CD8-positive, alpha-beta memory T cell (primary cell): ENCODE results near the gene ENO2. TPM values are rescaled to one million over a fixed set of nuclear protein-coding genes. Genes with fewer than 3 reads are reported as not detected.
A peak's percentile ranks its signal among the peaks of the same experiment; 100 is the strongest.

Experiments used
- CTCF ChIA-PET: fragments of 350-600 bp; sonication (Branson Sonifier 250); formaldehyde crosslinking; loops from one replicate; lab custom pipeline; 2021; ENCODE audit warnings: antibody characterized with exemption; lab: Charles Lee
- POLR2A ChIA-PET: fragments of 350-600 bp; sonication (Branson Sonifier 250); formaldehyde crosslinking; loops from one replicate; lab custom pipeline; 2021; ENCODE audit warnings: antibody characterized with exemption; lab: Charles Lee
- DNase-seq, 5 donors: peaks; one replicate each; pipeline versions ENCODE4 v3.0.0 to v3.0.0-alpha.2; 2020 to 2022; ENCODE audit warnings: mixed read lengths in 1 of 5
- H3K27ac ChIP-seq: one replicate; pipeline ENCODE4 v1.7.0; 2013; ENCODE audit warnings: low read depth, mild to moderate bottlenecking, low read length, moderate library complexity
- H3K27me3 ChIP-seq: 2 replicates; pipeline ENCODE4 v1.7.0; 2013; ENCODE audit warnings: low read length, mild to moderate bottlenecking; ENCODE audit not compliant: insufficient read depth, poor library complexity, severe bottlenecking
- H3K36me3 ChIP-seq: 2 replicates; pipeline ENCODE4 v1.7.0; 2013; ENCODE audit warnings: mild to moderate bottlenecking, low read length, moderate library complexity; ENCODE audit not compliant: insufficient read depth
- H3K4me1 ChIP-seq: 2 replicates; pipeline ENCODE4 v1.7.0; 2013; ENCODE audit warnings: mild to moderate bottlenecking, low read length, moderate library complexity; ENCODE audit not compliant: insufficient read depth
- H3K4me3 ChIP-seq: 2 replicates; pipeline ENCODE4 v1.7.0; 2013; ENCODE audit warnings: mild to moderate bottlenecking, low read length
- H3K9me3 ChIP-seq: 2 replicates; pipeline ENCODE4 v1.7.0; 2013; ENCODE audit warnings: mild to moderate bottlenecking, low read length
- H3K27ac Mint-ChIP-seq, 8 donors: one replicate each; pipeline ENCODE4 v1.8.0; 2020 to 2021; ENCODE audit warnings: mixed read lengths in 8 of 8, mild to moderate bottlenecking in 6 of 8, inconsistent platforms in 3 of 8, moderate library complexity in 3 of 8
- H3K27me3 Mint-ChIP-seq, 2 donors: one replicate each; pipeline ENCODE4 v1.8.0; 2020 to 2021; ENCODE audit warnings: mixed read lengths in 2 of 2, mild to moderate bottlenecking in 1 of 2, moderate library complexity in 1 of 2
- H3K36me3 Mint-ChIP-seq, 3 donors: one replicate each; pipeline ENCODE4 v1.8.0; 2020 to 2021; ENCODE audit warnings: mixed read lengths in 3 of 3, inconsistent platforms in 1 of 3, mild to moderate bottlenecking in 1 of 3
- H3K4me1 Mint-ChIP-seq, 3 donors: one replicate each; pipeline ENCODE4 v1.8.0; 2020 to 2021; ENCODE audit warnings: mixed read lengths in 3 of 3, inconsistent platforms in 1 of 3, mild to moderate bottlenecking in 1 of 3
- H3K4me3 Mint-ChIP-seq, 7 donors: one replicate each; pipeline ENCODE4 v1.8.0; 2020 to 2021; ENCODE audit warnings: mixed read lengths in 7 of 7, mild to moderate bottlenecking in 6 of 7, moderate library complexity in 4 of 7, inconsistent platforms in 2 of 7
- H3K9me3 Mint-ChIP-seq, 5 donors: one replicate each; pipeline ENCODE4 v1.8.0; 2020 to 2022; ENCODE audit warnings: mixed read lengths in 5 of 5, mild to moderate bottlenecking in 3 of 5, moderate library complexity in 2 of 5, inconsistent platforms in 1 of 5
- polyA plus RNA-seq: library from polyadenylated mRNA; unstranded; fragments of 300-500 nt; fragmentation: Illumina TruSeq; gene quantifications from one replicate; pipeline ENCODE4 v1.2.3, GENCODE V29; 2021
- total RNA-seq, 2 experiments: library from RNA; stranded (reverse); gene quantifications; one replicate each; pipeline ENCODE4 v1.2.3, GENCODE V29; 2021

Gene ENO2
- total and polyA plus RNA-seq, 3 experiments from 2014 or later = 36.4 to 131 (median 125) TPM

GRCh38 chr12:6939191-6939540 lies 24.8 kb downstream of the ENO2 start:
- Histone ChIP-seq H3K27me3 (no peaks in the 10 kb centered on the region), H3K36me3 (no peaks in the 10 kb centered on the region), H3K27ac (no peak overlapping the region), H3K4me3 (no peak overlapping the region), H3K9me3 (no peaks in the 10 kb centered on the region), H3K4me1 (peaks cover 29% of the 10 kb centered on the region)
- Mint-ChIP-seq H3K27ac (peak overlapping the region; percentile 12 to 92 (median 87)), H3K4me3 (peak overlapping the region in 5 of 7 donors; percentile 33 to 79 (median 74)), H3K36me3 (peaks cover 0 to 41% (median 2%) of the 10 kb centered on the region in 3 donors), H3K4me1 (peaks cover 31 to 50% (median 41%) of the 10 kb centered on the region in 3 donors), H3K9me3 (no peaks in the 10 kb centered on the region), H3K27me3 (peaks cover 0 to 6% of the 10 kb centered on the region in 2 donors)
- ChIA-PET CTCF (interaction anchor here (1.2 to 22.6 kb wide), 9 partner anchors 11 to 70 kb away, joined by 3 to 815 read pairs (median 25); partner anchors contain the start of genes ATN1, ENO2, PTPN6 and SPSB2), POLR2A (interaction anchor here (1.9 kb wide), 1 partner anchor 20 kb away, joined by 5 read pairs; no protein-coding TSS in a partner anchor)
- no peak for DNase-seq

DNA sequence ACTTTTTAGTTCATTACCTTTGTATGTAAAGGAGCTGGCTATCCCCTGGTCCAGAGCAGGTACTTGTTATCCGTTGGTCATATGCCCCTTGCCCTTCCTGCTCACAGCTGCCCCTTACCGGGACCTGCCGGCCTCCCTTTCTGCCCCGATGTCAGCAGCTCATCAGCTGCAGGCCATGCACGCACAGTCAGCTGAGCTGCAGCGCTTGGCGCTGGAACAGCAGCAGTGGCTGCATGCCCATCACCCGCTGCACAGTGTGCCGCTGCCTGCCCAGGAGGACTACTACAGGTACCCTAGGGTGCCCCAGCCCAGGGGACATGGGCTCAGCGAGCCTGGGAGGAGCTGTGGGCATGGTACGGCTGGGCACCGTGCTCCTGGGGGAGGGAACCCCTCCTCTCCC lies 26.9 kb downstream of the ENO2 start:
- Mint-ChIP-seq H3K4me3 (no peak overlapping the region), H3K27me3 (peaks cover 0 to 6% of the 10 kb centered on the region in 2 donors), H3K4me1 (peaks cover 47 to 54% (median 54%) of the 10 kb centered on the region in 3 donors), H3K9me3 (no peaks in the 10 kb centered on the region), H3K36me3 (peaks cover 0 to 31% (median 0%) of the 10 kb centered on the region in 3 donors), H3K27ac (peak overlapping the region in 2 of 8 donors; percentile 62 to 68)
- Histone ChIP-seq H3K4me1 (peaks cover 40% of the 10 kb centered on the region), H3K27me3 (no peaks in the 10 kb centered on the region), H3K36me3 (no peaks in the 10 kb centered on the region), H3K9me3 (no peaks in the 10 kb centered on the region), H3K27ac (no peak overlapping the region), H3K4me3 (no peak overlapping the region)
- POLR2A ChIA-PET = interaction anchor here (1.0 to 1.7 kb wide), 2 partner anchors 24 to 28 kb away, joined by 3 to 4 read pairs; no protein-coding TSS in a partner anchor
- CTCF ChIA-PET = interaction anchor here (0.8 to 22.6 kb wide), 8 partner anchors 9 to 167 kb away, joined by 3 to 815 read pairs (median 18); partner anchors contain the start of genes ATN1, ENO2, LPCAT3 and PTPN6
- no peak for DNase-seq

DNA sequence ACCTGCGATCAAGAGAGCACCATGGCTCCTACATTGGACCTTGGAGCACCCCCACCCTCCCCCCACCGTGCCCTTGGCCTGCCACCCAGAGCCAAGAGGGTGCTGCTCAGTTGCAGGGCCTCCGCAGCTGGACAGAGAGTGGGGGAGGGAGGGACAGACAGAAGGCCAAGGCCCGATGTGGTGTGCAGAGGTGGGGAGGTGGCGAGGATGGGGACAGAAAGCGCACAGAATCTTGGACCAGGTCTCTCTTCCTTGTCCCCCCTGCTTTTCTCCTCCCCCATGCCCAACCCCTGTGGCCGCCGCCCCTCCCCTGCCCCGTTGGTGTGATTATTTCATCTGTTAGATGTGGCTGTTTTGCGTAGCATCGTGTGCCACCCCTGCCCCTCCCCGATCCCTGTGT lies 27.4 kb downstream of the ENO2 start:
- no peak overlapping the region for H3K4me3 ChIP-seq
- H3K27ac Mint-ChIP-seq = peak overlapping the region in 3 of 8 donors; percentile 21 to 100 (median 94)
- POLR2A ChIA-PET = interaction anchor here (1.0 to 1.7 kb wide), 2 partner anchors 23 to 27 kb away, joined by 3 to 4 read pairs; no protein-coding TSS in a partner anchor
- H3K4me1 Mint-ChIP-seq = peaks cover 47 to 54% (median 54%) of the 10 kb centered on the region in 3 donors
- no peaks in the 10 kb centered on the region for H3K9me3 Mint-ChIP-seq
- peaks cover 0 to 26% (median 0%) of the 10 kb centered on the region in 3 donors for H3K36me3 Mint-ChIP-seq
- no peaks in the 10 kb centered on the region for H3K9me3 ChIP-seq
- peaks cover 0 to 6% of the 10 kb centered on the region in 2 donors for H3K27me3 Mint-ChIP-seq
- no peaks in the 10 kb centered on the region for H3K27me3 ChIP-seq
- H3K4me1 ChIP-seq = peaks cover 42% of the 10 kb centered on the region
- H3K36me3 ChIP-seq = no peaks in the 10 kb centered on the region
- peak overlapping the region in 1 of 7 donors; percentile 9 for H3K4me3 Mint-ChIP-seq
- no peak for DNase-seq
- H3K27ac ChIP-seq = no peak overlapping the region
- CTCF ChIA-PET = interaction anchor here (0.8 to 22.6 kb wide), 6 partner anchors 9 to 76 kb away, joined by 3 to 815 read pairs (median 32); partner anchors contain the start of genes ATN1, LPCAT3, PTPN6 and SPSB2

DNA sequence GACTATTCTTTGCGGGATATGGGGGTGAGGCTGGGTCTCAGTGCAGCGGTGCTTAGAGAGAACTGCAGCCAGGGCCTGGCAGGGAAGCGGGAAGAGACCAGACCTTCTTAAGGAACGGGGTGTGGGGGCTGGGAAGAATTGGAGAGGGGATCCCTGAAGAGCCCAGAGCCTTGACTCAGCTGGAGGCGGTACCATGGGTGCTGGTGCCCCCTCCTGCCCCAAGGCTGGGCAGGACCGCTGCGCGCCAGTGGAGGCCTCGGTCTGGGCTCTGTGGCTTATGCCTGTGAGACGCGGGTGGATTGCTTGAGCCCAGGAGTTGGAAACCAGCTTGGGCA lies 27.9 kb downstream of the ENO2 start:
- no peaks in the 10 kb centered on the region for H3K9me3 ChIP-seq
- H3K4me1 Mint-ChIP-seq = peaks cover 49 to 57% (median 57%) of the 10 kb centered on the region in 3 donors
- H3K36me3 Mint-ChIP-seq = peaks cover 0 to 24% (median 0%) of the 10 kb centered on the region in 3 donors
- peak overlapping the region; percentile 96 for H3K27ac ChIP-seq
- ChIA-PET CTCF (interaction anchor here (1.9 to 22.6 kb wide), 4 partner anchors 16 to 70 kb away, joined by 6 to 815 read pairs (median 46); partner anchors contain the start of genes ATN1 and SPSB2), POLR2A (interaction anchor here (1.7 to 10.6 kb wide), 3 partner anchors 18 to 76 kb away, joined by 4 to 481 read pairs (median 21); partner anchors contain the start of gene LPCAT3)
- H3K9me3 Mint-ChIP-seq = no peaks in the 10 kb centered on the region
- H3K4me3 Mint-ChIP-seq = peak overlapping the region in 1 of 7 donors; percentile 28
- H3K27ac Mint-ChIP-seq = peak overlapping the region; percentile 82 to 100 (median 96)
- H3K36me3 ChIP-seq = no peaks in the 10 kb centered on the region
- H3K27me3 ChIP-seq = no peaks in the 10 kb centered on the region
- no peak overlapping the region for H3K4me3 ChIP-seq
- peak in 1 of 5 donors; percentile 58 for DNase-seq
- peaks cover 0 to 6% of the 10 kb centered on the region in 2 donors for H3K27me3 Mint-ChIP-seq
- H3K4me1 ChIP-seq = peaks cover 42% of the 10 kb centered on the region

- H3K27me3 Mint-ChIP-seq = peaks cover 0 to 6% of the 10 kb centered on the region in 2 donors
These were observed 29.0 kb downstream of the ENO2 start for GRCh38 chr12:6943389-6943721.

DNA sequence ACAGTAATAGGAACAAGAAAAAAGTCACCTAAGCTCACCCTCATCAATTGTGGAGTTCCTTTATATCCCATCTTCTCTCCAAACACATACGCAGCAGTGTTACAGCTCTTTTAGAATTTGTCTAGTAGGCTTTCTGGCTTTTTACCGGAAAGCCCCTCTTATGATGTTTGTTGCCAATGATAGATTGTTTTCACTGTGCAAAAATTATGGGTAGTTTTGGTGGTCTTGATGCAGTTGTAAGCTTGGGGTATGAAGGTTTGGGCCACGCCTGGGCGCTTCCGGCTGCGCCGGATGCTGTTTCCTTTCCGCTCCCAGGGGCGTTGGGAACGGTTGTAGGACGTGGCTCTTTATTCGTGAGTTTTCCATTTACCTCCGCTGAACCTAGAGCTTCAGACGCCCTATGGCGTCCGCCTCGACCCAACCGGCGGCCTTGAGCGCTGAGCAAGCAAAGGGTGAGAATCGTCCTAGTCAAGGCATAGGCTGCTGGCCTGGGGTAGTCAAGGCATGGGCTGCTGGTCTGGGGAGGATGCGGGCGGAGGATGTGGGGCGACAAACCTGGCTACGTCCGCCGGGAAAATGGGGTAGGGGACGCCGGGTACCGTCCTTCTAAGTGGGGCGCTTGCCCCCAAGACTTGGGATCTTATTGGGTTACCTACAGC lies 29.5 kb downstream of the ENO2 start, which contains the start of the genes C12orf57 and RNU7-1:
TSS of gene C12orf57 (plus strand) at position 301 of the 659 bp plus-strand sequence. CDS start at position 401, 100 bp downstream.
TSS of gene RNU7-1 (plus strand) at position 95 of the 659 bp plus-strand sequence.
- Histone ChIP-seq H3K4me1 (peaks cover 51% of the 10 kb centered on the region), H3K27ac (peak within 1 kb of the TSS; percentile 96), H3K4me3 (peak within 1 kb of the TSS; percentile 72), H3K36me3 (no peaks in the 10 kb centered on the region), H3K9me3 (no peaks in the 10 kb centered on the region), H3K27me3 (no peaks in the 10 kb centered on the region)
- ChIA-PET CTCF (interaction anchor here (0.8 to 22.6 kb wide), 20 partner anchors 9 to 323 kb away, joined by 3 to 815 read pairs (median 8); partner anchors contain the start of genes ATN1, C1RL, EMG1 and ENO2), POLR2A (interaction anchor here (0.5 to 10.6 kb wide), 16 partner anchors 9 to 220 kb away, joined by 3 to 481 read pairs (median 10); partner anchors contain the start of genes ATN1, CDCA3, COPS7A and EMG1)
- Mint-ChIP-seq H3K27ac (peak within 1 kb of the TSS; percentile 94 to 100 (median 99)), H3K9me3 (no peaks in the 10 kb centered on the region), H3K4me1 (peaks cover 56 to 67% (median 64%) of the 10 kb centered on the region in 3 donors), H3K27me3 (peaks cover 0 to 6% of the 10 kb centered on the region in 2 donors), H3K4me3 (peak within 1 kb of the TSS; percentile 87 to 98 (median 94)), H3K36me3 (peaks cover 0 to 24% (median 0%) of the 10 kb centered on the region in 3 donors)
- peak; percentile 58 to 89 (median 86) for DNase-seq

More at GRCh38 chr12:6943389-6943721, 29.0 kb downstream of the ENO2 start:
- Mint-ChIP-seq H3K9me3 (no peaks in the 10 kb centered on the region), H3K27ac (peak overlapping the region; percentile 94 to 100 (median 99)), H3K4me3 (peak overlapping the region; percentile 87 to 98 (median 94)), H3K36me3 (peaks cover 0 to 24% (median 0%) of the 10 kb centered on the region in 3 donors), H3K4me1 (peaks cover 55 to 62% (median 60%) of the 10 kb centered on the region in 3 donors)
- peak in 4 of 5 donors; percentile 70 to 91 (median 82) for DNase-seq
- Histone ChIP-seq H3K27ac (peak overlapping the region; percentile 96), H3K4me1 (peaks cover 49% of the 10 kb centered on the region), H3K9me3 (no peaks in the 10 kb centered on the region), H3K4me3 (peak overlapping the region; percentile 72), H3K36me3 (no peaks in the 10 kb centered on the region), H3K27me3 (no peaks in the 10 kb centered on the region)
- ChIA-PET POLR2A (interaction anchor here (1.1 to 10.6 kb wide), 15 partner anchors 9 to 219 kb away, joined by 4 to 481 read pairs (median 11); partner anchors contain the start of genes ATN1, CDCA3, COPS7A and EMG1), CTCF (interaction anchor here (0.9 to 22.6 kb wide), 16 partner anchors 9 to 322 kb away, joined by 3 to 815 read pairs (median 10); partner anchors contain the start of genes ATN1, C1RL, EMG1 and ENO2)
